GM19455 (cell line): ENCODE data around the gene HOXA9.

ENCODE experiments used
- ATAC-seq: cut with Tn5 transposase; IDR thresholded peaks from one replicate; pipeline ENCODE4 v1.9.1; 2021; ENCODE audit not compliant: unreplicated experiment

Gene HOXA9

GRCh38 chr7:27129729-27130539 lies 35.4 kb downstream of the HOXA9 start:
- ATAC-seq = peak; percentile 27

DNA sequence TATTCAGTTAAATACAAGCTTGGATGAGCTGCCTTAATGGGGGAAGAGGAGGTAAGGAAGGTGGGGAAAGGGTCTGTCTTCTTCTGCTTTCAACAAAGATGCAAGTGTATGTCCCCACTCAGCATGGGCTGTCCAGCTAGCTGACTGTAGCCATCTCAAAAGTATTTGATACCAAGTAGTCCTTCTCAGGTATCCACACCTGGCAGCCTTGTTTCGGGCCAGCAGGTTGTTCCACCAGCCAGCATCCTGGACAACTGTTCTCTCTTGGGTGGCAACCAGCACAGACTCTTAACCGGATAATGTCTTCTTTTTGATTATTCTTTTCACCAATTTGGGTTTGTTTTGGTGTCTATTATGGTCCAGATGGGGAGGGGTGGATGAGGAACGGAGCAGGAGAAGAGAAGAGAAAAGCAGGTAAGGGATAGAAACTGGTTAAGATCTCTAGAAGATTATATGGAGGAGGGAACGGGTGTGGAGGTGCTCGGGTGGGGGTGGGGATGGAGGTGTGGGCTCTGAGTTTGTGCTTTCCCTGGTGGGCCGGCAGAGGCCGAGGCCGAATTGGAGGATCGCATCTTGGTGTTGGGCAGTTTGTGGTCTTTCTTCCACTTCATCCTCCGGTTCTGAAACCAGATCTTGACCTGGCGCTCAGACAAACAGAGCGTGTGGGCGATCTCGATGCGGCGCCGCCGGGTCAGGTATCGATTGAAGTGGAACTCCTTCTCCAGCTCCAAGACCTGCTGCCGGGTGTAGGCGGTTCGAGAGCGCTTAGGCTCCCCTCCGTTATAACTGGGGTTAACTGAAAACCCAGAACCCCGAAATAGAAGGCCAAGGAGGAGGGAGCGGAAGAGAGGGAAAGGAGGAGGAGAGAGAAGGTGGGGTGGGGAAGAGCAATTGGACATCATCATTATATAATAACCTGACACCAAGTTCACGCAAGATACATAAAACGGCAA lies 36.3 kb downstream of the HOXA9 start:
- ATAC-seq = no peak

GRCh38 chr7:27128034-27128433 lies 37.3 kb downstream of the HOXA9 start:
- no peak for ATAC-seq

DNA sequence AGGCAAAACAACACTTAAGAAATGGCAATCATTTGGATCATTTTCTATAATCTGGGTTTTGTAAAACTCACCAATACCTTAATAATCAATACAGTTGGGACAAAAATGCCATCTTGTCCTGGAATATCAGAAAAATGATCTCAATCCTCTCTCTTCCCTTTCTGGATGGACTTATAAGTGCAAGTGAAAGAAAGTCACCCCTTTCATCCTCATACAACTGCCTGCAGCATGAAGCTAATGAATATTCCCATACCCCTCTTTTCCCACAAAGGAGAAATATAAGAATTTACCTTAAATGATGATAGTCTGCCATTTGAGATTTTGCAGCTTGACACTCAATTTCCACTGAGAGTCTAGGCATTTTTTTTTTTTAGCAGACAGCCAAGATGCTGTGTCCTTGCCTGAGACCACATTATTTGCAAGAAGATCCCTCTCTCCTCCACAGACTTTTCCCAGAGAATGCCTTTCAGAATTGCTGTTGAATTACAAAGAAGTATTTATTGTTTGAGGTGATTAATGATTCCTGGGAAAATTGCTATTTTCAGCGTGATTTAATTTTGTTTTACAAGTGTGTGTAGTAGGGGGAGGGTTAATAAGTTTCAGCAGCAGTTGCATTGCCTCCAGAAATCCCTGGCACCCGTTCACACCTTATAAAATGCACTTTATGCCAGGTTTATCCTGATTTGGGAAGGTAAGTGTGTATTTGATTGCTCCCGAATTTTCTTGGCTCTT lies 38.6 kb downstream of the HOXA9 start:
- ATAC-seq = no peak

- ATAC-seq = no peak
Measured at GRCh38 chr7:27125986-27126394, 39.3 kb downstream of the HOXA9 start.

- no peak for ATAC-seq
Measured at GRCh38 chr7:27124902-27125689, 40.2 kb downstream of the HOXA9 start.

GRCh38 chr7:27124096-27124901 lies 41.0 kb downstream of the HOXA9 start:
- no peak for ATAC-seq

DNA sequence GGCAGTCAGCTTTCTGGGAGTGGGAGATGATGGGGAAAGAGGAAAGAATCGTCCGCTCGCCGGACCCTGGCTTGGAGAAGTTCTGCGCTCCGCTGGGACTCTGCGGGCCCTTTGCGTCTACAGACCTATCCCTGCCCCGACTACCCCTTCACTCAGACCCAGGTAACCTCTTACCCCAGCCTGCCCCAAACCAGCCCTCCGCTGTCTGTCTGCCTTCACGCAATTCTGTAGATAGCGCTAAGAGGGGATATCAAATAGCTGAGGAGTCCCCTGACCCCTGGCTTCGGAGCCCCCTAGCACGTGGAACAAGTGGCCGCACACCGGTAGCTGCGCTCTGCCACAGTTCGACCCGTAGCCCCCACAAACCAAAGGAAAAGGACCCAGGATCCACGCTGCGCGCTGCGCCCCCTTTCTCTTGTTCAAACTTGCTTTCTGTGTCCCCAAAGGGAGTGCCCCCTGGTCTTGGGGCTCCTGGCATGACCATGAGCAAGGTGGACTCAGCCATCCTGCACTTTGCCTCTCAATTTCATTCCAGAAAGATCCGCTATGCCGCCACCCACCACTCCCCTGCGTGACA lies 41.8 kb downstream of the HOXA9 start:
- no peak for ATAC-seq

- ATAC-seq = no peak
Measured at GRCh38 chr7:27123007-27123476, 42.3 kb downstream of the HOXA9 start.

GRCh38 chr7:27122077-27122910 lies 43.0 kb downstream of the HOXA9 start:
- ATAC-seq = no peak

DNA sequence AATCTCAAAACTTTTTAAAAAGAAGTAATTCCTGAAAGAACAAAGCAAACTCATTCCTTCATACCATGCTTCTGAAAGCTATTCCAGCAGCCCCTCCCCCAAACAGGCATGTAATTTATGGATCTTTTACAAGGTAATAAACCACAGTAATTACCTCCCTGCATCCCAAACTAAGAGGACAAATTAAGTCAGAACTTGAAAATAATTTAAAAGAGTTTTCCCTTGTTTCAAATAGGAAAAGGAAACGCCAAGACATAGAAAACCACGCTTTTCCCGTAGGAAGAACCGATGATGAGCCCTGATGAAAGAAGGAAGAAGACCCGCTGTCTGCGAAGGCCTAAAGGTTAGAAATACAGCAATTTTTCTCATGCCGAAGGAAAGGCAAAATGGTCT lies 43.7 kb downstream of the HOXA9 start:
- no peak for ATAC-seq

GRCh38 chr7:27119412-27119911 lies 45.9 kb downstream of the HOXA9 start:
- no peak for ATAC-seq

- no peak for ATAC-seq
Measured at GRCh38 chr7:27118580-27118979, 46.8 kb downstream of the HOXA9 start.

GRCh38 chr7:27117887-27118491 lies 47.3 kb downstream of the HOXA9 start:
- ATAC-seq = no peak

DNA sequence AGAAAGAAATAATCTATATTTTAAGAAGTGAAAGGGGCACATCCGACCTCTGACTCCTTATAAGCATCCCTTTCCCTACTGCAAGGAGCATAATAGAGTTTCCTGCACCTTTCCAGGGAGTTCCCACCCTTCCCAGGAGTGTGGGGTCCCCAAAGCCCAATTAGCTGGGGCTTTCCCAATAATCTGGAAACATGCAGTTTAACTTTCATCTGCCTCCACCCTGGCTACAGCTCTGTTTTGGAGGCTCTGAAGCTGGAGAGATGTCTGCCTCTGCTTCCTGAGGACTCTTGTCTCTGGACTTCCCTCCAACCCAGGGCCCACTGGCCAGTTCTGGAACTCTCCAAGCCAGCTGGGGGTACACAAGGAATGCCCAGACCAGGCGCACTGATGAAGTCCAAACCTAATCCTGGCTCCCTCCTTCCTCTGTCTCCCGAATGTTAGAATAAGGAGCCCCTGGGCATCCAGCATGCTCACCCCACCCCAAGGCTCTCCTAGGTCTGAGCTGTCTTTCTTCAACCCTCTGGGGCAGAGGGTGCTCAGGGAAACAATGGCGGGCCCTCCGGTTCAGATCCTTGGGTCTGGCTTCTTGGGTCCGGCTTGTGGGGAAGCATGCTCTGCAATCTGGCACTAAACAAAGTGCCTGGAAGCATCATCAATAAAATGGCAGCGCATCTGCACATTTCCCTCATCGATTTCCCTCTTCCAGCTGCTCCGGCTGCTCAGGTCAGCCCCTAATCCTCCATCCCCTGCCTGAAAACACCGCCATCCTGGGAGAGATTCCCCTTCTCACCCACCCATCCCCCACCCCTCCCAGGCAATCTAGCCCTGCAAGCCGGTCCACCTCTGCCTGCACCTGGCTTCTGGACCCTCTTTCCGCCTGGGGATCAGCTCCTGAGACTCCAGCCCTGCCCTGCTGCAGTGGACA lies 48.1 kb downstream of the HOXA9 start:
- no peak for ATAC-seq
